Spinal cord (tissue), 10 donors: ENCODE measurements around the gene ANKRD35. TPM values are rescaled to one million over a fixed set of nuclear protein-coding genes. Genes with fewer than 3 reads are reported as not detected.

ENCODE experiments used
- DNase-seq, 6 donors: peaks; one replicate each; pipeline versions ENCODE4 v3.0.0 to v3.0.0-alpha.2; 2013 to 2015; ENCODE audit warnings: low spot score in 6 of 6, low read depth in 4 of 6
- H3K27ac ChIP-seq: one replicate; pipeline ENCODE4 v1.5.1; 2013; ENCODE audit warnings: low read depth, low read length, control low read depth
- H3K27me3 ChIP-seq: one replicate; pipeline ENCODE4 v1.6.1; 2013; ENCODE audit warnings: low read length; ENCODE audit not compliant: control insufficient read depth, insufficient read depth
- H3K36me3 ChIP-seq: one replicate; pipeline ENCODE4 v1.6.1; 2013; ENCODE audit warnings: low read length; ENCODE audit not compliant: control insufficient read depth, insufficient read depth
- H3K4me1 ChIP-seq: one replicate; pipeline ENCODE4 v1.6.1; 2013; ENCODE audit warnings: low read length; ENCODE audit not compliant: control insufficient read depth, insufficient read depth
- H3K4me3 ChIP-seq: one replicate; pipeline ENCODE4 v1.5.1; 2013; ENCODE audit warnings: low read depth, low read length, control low read depth
- H3K9me3 ChIP-seq: one replicate; pipeline ENCODE4 v1.6.1; 2013; ENCODE audit warnings: low read length; ENCODE audit not compliant: control insufficient read depth, insufficient read depth
- WGBS: methylation state at CpG from one replicate; pipeline ENCODE4 v1.1.5; 2013; ENCODE audit warnings: missing lambda C conversion rate; ENCODE audit not compliant: insufficient coverage; 5-methylcytosine and 5-hydroxymethylcytosine counted together
- polyA plus RNA-seq, 2 donors: library from polyadenylated mRNA; unstranded; fragments of 120-200 nt; gene quantifications; one replicate each; pipeline ENCODE4 v1.2.1, GENCODE V29; 2013; ENCODE audit not compliant: insufficient read length in 2 of 2
- total RNA-seq, 2 donors: library from RNA; depleted of rRNA in 1 of 2; stranded (reverse); fragments of 120-200 nt in 1 of 2; fragments of >200 nt in 1 of 2; gene quantifications; one replicate each; pipeline versions ENCODE4 v1.2.3 to v1.2.4, GENCODE V29; 2013 to 2014
- donor health status: healthy.

Gene ANKRD35
- total and polyA plus RNA-seq, 4 donors = 3.7 to 11.0 (median 6.4) TPM

DNA sequence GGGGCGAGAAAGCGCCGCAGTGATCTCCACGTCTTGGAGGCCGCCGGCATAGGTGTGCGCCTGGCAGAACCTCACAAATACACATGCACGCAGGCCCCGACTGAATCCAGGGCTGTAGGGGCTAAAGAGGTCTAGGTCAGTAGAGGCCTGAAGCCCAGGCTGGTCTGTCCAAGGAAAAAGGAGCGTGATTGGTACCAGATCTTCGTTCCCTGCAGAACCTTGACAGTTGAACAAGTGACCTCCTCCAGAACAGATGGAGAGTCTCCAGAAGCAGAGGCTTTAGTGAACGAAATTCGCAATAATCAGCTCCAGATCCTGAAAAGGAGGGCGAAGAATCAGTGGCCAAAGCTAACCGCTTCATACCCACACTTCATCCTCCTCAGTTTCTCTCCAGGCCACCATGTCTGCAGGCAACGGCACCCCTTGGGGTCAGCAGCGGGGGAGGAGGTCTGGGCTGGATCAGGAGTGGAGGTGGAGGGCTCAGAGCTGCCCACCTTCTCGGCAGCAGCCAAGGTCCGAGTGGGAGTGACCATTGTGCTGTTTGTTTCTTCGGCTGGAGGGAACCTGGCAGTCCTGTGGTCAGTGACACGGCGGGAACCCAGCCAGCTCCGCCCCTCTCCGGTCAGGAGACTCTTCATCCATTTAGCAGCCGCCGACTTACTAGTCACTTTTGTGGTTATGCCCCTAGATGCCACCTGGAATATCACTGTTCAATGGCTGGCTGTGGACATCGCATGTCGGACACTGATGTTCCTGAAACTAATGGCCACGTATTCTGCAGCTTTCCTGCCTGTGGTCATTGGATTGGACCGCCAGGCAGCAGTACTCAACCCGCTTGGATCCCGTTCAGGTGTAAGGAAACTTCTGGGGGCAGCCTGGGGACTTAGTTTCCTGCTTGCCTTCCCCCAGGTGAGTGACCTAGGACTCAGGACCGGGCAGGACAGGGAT is 33.6 kb upstream of the ANKRD35 start:
- peaks cover 21% of the 10 kb centered on the region for H3K4me1 ChIP-seq
- peak in 3 of 6 donors; percentile 14 to 52 (median 50) for DNase-seq
- peak overlapping the region; percentile 94 for H3K27ac ChIP-seq
- H3K36me3 ChIP-seq = peaks cover 11% of the 10 kb centered on the region
- no peaks in the 10 kb centered on the region for H3K27me3 ChIP-seq
- H3K4me3 ChIP-seq = peak overlapping the region; percentile 96
- no peaks in the 10 kb centered on the region for H3K9me3 ChIP-seq
- 2% methylated on average over 29 of the region's 33 CpGs for WGBS

DNA sequence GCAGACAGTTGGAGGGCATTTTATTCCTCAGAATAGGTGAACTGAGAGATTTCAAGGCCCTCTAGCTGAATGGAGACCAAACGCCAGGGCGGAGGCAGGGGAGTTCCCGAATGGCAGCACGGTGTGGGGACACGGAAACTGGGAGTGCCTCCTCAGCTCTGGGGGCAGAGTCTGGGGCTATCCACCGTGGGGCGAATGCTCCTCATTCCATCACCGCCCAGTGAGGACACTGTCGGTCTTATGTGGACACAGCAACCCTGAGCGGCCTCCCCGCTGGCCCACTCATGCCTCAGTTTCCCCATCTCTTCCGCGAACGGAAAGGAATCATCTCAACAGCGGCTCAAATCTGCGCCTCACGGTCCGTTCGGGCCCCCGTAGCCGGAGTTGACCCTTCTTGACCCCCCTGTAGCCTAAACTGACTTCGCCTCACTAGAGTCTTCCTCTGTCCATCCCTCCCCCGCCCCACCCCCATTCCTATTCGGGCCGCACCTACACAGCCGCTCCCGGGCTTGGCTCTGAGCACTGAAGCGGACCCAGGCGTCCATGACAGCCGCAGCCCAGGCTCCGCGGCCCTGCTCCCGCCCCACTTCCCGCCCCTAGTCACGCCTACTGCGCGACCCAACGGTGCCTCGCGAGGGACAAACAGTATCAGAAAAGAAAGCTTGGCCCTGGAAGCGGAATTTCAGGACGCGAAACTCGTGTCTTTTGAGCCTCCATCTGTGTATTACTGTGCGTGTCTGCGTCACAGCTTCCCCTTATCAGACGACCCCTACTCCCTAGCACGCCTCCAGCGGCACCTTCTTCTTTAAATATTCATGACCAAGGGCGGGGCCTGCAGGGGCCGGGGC is 32.7 kb upstream of the ANKRD35 start, which contains the start of gene PEX11B:
Gene PEX11B, minus strand, starts transcription at position 574 of the 848 bp plus-strand sequence. Its CDS starts 29 bp downstream, at position 545.
- peaks cover 21% of the 10 kb centered on the region for H3K4me1 ChIP-seq
- H3K27ac ChIP-seq = peak within 1 kb of the TSS; percentile 94
- WGBS = under 1% methylated on average over 49 of the region's 51 CpGs
- H3K27me3 ChIP-seq = no peaks in the 10 kb centered on the region
- H3K4me3 ChIP-seq = peak within 1 kb of the TSS; percentile 96
- no peaks in the 10 kb centered on the region for H3K9me3 ChIP-seq
- H3K36me3 ChIP-seq = peaks cover 11% of the 10 kb centered on the region
- peak; percentile 85 to 99 (median 92) for DNase-seq

GRCh38 chr1:145917595-145917994 is 31.9 kb upstream of the ANKRD35 start:
- Histone ChIP-seq H3K27ac (no peak overlapping the region), H3K36me3 (peaks cover 13% of the 10 kb centered on the region), H3K4me3 (peak overlapping the region; percentile 96), H3K9me3 (no peaks in the 10 kb centered on the region), H3K27me3 (no peaks in the 10 kb centered on the region), H3K4me1 (peaks cover 21% of the 10 kb centered on the region)
- DNase-seq = no peak
- 88% methylated on average over 2 of the region's 5 CpGs for WGBS

DNA sequence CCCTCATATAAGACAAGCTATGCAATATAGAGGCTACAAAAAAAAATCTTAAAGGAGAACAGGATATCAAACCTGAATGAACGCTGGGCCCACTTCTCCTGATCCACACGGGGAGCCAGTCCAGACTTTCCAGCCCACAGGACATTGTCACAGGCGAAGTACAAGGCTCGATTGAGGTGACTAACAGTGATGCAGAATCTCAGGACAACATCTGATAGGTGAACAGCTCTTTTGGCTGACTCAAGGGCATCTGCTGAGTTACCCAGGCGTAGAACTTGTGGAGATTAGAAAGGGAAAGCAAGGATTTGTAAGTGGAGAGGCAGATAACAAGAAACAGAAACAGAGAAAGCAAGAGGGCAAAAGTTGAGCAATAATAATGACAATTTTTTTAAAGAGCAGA is 31.1 kb upstream of the ANKRD35 start:
- no peak overlapping the region for H3K27ac ChIP-seq
- 84% methylated on average over 5 of the region's 5 CpGs for WGBS
- H3K4me3 ChIP-seq = no peak overlapping the region

DNA sequence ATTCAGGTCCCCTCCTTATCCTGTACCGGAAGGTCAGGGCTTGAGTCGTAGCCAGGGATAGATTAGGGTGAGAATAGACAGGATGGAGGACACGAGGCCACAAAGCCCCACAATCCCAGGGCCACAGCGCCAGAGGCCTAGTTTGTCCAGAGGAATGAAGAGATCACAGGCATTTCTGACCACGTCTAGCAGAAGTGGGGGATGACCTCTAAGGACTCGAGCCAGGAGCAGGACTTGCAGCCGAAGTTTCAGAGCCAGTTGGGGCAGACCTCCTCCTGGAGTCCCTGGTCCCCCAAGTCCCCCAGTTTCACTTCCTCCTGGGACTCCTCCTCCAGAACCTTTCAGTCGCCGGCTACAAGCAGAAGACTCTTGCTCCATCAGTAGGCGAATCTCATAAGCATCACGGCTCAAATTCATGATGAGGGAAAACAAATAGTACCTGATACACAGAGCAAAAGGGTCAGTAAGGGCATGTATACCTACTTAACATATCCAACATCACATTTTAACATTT is 26.5 kb upstream of the ANKRD35 start:
- Histone ChIP-seq H3K4me3 (no peak overlapping the region), H3K4me1 (no peaks in the 10 kb centered on the region), H3K36me3 (peaks cover 18% of the 10 kb centered on the region), H3K27me3 (no peaks in the 10 kb centered on the region), H3K9me3 (no peaks in the 10 kb centered on the region), H3K27ac (no peak overlapping the region)
- WGBS = 93% methylated on average over 9 of the region's 11 CpGs
- DNase-seq = no peak

More for the DNA sequence above, 31.1 kb upstream of the ANKRD35 start:
- no peaks in the 10 kb centered on the region for H3K9me3 ChIP-seq
- no peak for DNase-seq
- peaks cover 18% of the 10 kb centered on the region for H3K36me3 ChIP-seq
- peaks cover 21% of the 10 kb centered on the region for H3K4me1 ChIP-seq
- no peaks in the 10 kb centered on the region for H3K27me3 ChIP-seq

- Histone ChIP-seq H3K4me1 (no peaks in the 10 kb centered on the region), H3K36me3 (peaks cover 14% of the 10 kb centered on the region), H3K27me3 (no peaks in the 10 kb centered on the region), H3K9me3 (no peaks in the 10 kb centered on the region), H3K27ac (no peak overlapping the region), H3K4me3 (no peak overlapping the region)
- no peak for DNase-seq
- no CpG with 5 or more reads among the region's 1 CpG for WGBS
Observed at GRCh38 chr1:145908653-145909052, 23.0 kb upstream of the ANKRD35 start.

DNA sequence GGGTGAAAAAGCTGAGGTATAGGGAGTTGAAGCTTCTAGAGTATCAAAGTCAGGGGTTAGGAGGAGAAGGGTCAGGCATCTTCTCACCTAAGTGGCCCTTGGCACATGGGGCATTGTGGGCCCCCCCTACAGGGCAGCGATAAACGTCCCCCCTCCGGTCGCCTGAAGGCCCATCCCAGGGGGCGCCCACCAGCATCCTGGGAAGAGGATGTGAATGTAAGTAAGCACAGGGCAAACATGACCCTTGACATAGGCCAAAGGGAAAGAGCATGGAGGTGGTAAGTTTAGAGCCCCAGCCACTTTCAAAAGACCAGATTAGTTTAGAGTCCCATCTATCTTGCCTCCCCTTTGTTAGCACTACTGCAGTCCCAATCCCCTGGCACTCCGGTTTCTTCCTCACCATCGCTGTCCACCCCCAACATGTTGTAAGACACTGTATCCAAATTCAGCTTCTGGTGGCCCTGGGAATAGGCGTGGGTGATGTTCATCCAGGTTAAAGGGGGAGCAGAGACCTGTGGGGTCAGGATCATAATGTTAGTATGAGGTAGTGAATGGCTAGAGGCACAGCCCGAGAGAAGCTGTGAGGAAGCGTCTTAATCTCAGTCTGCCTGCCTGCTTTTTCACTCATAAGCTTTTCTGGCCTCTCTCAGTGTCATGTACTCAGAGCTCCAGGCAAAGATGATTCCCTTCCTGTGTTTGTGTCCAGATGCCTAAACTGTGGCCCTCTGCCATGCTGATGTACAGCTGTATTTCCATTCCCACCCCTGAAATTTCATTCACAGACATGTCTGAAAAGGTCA is 21.5 kb upstream of the ANKRD35 start:
- peaks cover 10% of the 10 kb centered on the region for H3K36me3 ChIP-seq
- 71% methylated on average over 6 of the region's 10 CpGs for WGBS
- H3K27me3 ChIP-seq = no peaks in the 10 kb centered on the region
- no peak for DNase-seq
- no peak overlapping the region for H3K4me3 ChIP-seq
- H3K27ac ChIP-seq = no peak overlapping the region
- no peaks in the 10 kb centered on the region for H3K9me3 ChIP-seq
- no peaks in the 10 kb centered on the region for H3K4me1 ChIP-seq

DNA sequence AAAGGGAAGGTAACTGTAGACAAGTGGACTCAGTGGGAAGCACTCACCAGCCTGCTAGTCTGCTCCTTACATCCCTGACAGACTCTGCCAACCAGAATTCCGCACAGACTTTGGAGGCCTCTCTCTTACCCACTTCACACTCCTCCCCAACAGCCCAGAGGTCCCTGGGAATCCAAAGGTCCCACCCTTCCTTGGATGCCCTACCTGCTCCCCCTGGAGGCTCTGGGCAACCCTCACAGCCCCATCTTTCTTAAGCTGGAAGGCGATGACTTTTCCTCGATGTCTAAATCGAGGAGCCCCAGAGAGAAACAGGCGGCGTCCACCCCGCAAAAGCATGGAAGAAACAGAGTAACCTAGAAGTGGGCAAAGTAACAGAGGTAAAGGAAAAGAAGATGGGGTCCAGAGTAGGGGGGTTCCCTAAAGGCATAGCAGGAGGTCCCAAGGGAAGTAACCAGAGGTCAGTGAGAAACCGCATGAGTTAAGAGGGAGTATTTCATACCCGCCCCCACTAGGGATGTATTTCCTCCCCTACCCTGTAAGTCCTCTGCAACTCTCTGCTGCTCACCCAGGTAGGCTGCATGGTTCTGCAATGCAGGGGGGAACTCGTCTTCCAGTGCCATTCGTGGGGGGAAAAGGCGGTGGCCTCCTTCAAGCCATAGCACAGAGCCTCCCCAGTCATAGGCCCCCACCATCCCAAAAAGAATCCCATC is 15.8 kb upstream of the ANKRD35 start:
- no peak for DNase-seq
- Histone ChIP-seq H3K4me1 (no peaks in the 10 kb centered on the region), H3K27me3 (no peaks in the 10 kb centered on the region), H3K36me3 (peaks cover 3% of the 10 kb centered on the region), H3K4me3 (no peak overlapping the region), H3K27ac (no peak overlapping the region), H3K9me3 (no peaks in the 10 kb centered on the region)
- WGBS = 81% methylated on average over 8 of the region's 12 CpGs
